AG20443 (cell line): ENCODE data around the gene FGF12.
"Not testable (repeated sequence)": the region's sequence is repeated elsewhere in the genome, so short reads cannot be mapped to it uniquely, and the experiment has no call there.

ENCODE experiments used
- DNase-seq: peaks from one replicate; pipeline ENCODE4 v3.0.0; 2012; ENCODE audit warnings: low spot score, mixed read lengths

Gene FGF12

GRCh38 chr3:192578729-192579128 lies 148.6 kb downstream of the FGF12 start:
- no peak for DNase-seq

- no peak for DNase-seq
Observed at GRCh38 chr3:192577811-192578210, 149.5 kb downstream of the FGF12 start.

GRCh38 chr3:192577271-192577670 lies 150.1 kb downstream of the FGF12 start:
- no peak for DNase-seq

- not testable (repeated sequence) for DNase-seq
Observed at GRCh38 chr3:192576704-192577103, 150.6 kb downstream of the FGF12 start.

- no peak for DNase-seq
Observed at GRCh38 chr3:192575879-192576506, 151.3 kb downstream of the FGF12 start.

- DNase-seq = no peak
Observed at GRCh38 chr3:192573240-192573639, 154.1 kb downstream of the FGF12 start.

- peak; percentile 72 for DNase-seq
Observed at GRCh38 chr3:192570821-192571791, 156.2 kb downstream of the FGF12 start.

- DNase-seq = no peak
Observed at GRCh38 chr3:192570315-192570714, 157.0 kb downstream of the FGF12 start.

GRCh38 chr3:192566706-192567290 lies 160.5 kb downstream of the FGF12 start:
- DNase-seq = peak; percentile 77

GRCh38 chr3:192564611-192565010 lies 162.7 kb downstream of the FGF12 start:
- DNase-seq = no peak

- DNase-seq = no peak
Observed at GRCh38 chr3:192563417-192563816, 163.9 kb downstream of the FGF12 start.

- no peak for DNase-seq
Observed at GRCh38 chr3:192553707-192554106, 173.6 kb downstream of the FGF12 start.

- no peak for DNase-seq
Observed at GRCh38 chr3:192550356-192550755, 177.0 kb downstream of the FGF12 start.

- no peak for DNase-seq
Observed at GRCh38 chr3:192545333-192545732, 182.0 kb downstream of the FGF12 start.

GRCh38 chr3:192543163-192543562 lies 184.2 kb downstream of the FGF12 start:
- no peak for DNase-seq

GRCh38 chr3:192516820-192517219 lies 210.5 kb downstream of the FGF12 start:
- no peak for DNase-seq

- no peak for DNase-seq
Observed at GRCh38 chr3:192515664-192516045, 211.7 kb downstream of the FGF12 start.

- peak; percentile 27 for DNase-seq
Observed at GRCh38 chr3:192514754-192515663, 212.3 kb downstream of the FGF12 start.

- DNase-seq = peak; percentile 20
Observed at GRCh38 chr3:192514081-192514753, 213.1 kb downstream of the FGF12 start.

- DNase-seq = no peak
Observed at GRCh38 chr3:192505731-192506130, 221.6 kb downstream of the FGF12 start.

- no peak for DNase-seq
Observed at GRCh38 chr3:192501401-192501800, 225.9 kb downstream of the FGF12 start.
